AML-193 (cell line): ENCODE data around the gene CUBN.

ENCODE experiments used
- DNase-seq, 2 experiments: peaks; one replicate each; lab custom pipeline; 2025; lab: John Stamatoyannopoulos, UW

CUBN gene

GRCh38 chr10:17073725-17074540, 55.7 kb downstream of the CUBN start:
- DNase-seq = no peak

- DNase-seq = no peak
Measured at GRCh38 chr10:17068953-17069352, 60.7 kb downstream of the CUBN start.

DNA sequence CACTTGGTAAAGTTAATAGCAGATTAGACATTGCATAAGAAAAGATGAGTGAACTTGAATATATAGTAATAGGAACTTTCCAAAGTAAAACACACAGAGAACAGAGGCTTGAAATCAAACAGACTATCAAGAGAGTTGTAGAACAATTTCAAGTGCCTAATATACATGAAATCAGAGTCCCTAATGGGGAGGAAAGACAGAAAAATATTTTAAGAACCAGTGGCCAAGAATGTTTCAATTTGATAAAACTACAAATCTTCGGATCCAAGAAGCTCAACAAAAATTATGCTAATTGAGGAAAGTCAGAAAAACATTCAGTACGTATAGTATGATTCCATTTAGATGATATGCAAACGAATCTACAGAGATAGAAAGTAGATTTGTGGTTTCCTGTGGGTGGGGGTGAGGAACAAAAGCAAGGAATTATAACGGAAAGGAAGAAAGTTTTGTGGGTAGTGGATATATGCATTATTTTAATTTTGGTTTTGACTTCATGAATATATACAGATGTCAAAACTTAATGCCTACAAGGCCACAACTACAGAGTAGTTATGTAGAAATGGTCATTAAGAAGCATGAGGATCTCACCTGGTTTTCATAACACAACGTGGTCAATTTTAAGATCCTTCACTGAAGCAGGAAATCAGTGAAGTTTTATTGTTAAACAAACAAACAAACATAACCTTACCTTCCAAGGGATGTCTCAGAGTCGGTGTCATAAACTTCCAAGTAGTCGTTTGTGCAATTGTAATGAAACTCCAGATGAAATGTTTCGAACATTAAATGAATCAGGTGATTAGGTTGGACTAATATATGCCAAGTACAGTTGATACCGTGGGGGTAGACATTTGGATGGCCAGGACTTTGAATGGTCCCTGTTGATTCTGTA, 62.0 kb downstream of the CUBN start:
- DNase-seq = no peak

GRCh38 chr10:17066807-17067206, 62.8 kb downstream of the CUBN start:
- no peak for DNase-seq

DNA sequence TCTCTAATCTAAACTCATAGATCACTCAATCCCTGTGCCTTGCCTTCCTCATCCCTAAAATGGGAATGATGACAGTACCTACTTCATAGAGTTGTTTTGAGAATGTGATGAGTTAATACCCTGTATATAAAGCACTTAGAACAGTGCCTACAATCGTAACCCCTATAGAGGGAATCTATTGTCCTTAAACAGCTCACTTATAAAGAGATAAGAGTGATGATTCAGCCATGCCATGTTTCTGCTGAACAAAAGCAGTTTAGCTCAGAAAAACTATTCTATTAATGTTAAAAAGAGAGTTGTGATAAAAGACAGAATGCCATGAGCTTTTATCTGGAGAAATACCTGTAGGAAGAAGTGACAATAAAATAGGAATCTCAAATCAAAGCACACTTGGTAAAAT, 63.6 kb downstream of the CUBN start:
- no peak for DNase-seq

GRCh38 chr10:17065273-17065672, 64.3 kb downstream of the CUBN start:
- DNase-seq = no peak

- no peak for DNase-seq
Measured at GRCh38 chr10:17064435-17064834, 65.2 kb downstream of the CUBN start.

GRCh38 chr10:17062955-17063484, 66.6 kb downstream of the CUBN start:
- no peak for DNase-seq

- DNase-seq = no peak
Measured at GRCh38 chr10:17062493-17062892, 67.1 kb downstream of the CUBN start.

DNA sequence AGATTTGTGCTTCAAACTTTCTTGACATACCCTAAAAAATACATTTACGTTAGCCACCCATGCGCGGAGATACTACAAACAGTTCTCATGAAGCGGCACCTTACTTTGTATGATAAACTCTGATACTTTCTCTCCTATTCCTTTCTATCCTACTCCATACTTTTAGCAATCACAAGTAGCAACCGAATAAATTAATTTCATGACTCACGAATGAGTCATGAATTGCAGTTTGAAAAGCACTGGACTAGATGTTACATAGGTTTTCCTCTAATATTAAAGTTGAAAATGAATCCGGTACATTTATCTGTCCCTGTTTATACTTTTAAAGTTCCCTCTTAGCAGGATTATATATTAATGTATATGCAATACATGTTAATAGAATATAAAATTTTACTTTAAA, 67.6 kb downstream of the CUBN start:
- DNase-seq = no peak

DNA sequence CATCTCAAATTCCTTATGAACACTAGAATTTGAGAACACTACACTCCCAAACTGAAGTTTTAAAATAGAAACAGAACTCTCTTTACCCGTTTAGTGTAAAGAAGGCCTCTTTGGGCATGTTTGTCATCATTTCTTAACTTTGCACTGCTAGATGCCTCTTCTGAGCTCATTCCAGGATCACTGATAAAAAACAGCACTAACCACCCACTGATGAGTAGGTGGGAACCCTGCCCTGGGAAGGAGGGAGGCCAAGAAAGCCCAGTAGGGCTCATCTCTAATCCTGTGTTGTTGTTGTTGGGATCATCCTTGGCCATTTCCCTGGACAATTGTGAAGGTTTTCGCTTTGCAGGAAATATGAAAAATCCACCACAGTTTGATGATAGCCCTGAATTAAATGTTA, 68.2 kb downstream of the CUBN start:
- no peak for DNase-seq

DNA sequence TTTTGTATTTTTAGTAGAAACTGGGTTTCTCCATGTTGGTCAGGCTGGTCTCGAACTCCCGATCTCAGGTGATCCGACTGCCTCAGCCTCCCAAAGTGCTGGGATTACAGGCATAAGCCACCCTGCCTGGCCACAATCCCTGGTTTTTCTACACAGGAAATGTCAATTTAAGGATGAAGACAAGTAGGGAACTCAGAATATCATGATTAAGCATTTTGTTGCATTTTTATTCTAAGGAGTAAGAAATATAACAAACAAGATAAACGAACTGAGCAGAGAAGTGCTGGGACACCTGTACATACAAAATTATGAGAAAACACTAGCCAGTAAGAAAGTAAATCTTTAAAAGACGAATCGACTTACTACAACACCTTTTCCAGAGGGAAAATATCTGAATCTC, 69.3 kb downstream of the CUBN start:
- no peak for DNase-seq

DNA sequence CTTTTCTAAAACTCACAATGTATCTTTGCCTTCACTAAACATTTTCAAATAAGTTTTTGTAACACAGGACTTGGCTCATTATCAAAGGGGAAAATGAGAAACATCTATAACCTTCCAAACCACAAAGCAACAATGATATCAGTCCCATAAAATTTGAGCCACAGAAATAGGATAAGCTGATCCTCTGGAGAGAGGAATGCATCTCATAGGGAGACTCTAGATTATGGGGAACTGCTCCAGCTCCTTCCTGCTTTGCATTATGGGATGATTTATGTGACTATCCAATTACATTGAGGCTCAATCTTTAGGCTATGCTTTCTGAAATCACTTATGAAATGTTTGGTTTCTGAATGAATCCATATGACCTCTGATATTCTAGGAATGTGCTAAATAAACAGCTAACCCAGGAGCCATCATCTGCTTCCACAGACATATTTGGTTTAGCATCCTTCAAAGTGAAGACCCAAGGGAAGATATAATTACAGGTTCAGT, 70.4 kb downstream of the CUBN start:
- no peak for DNase-seq

DNA sequence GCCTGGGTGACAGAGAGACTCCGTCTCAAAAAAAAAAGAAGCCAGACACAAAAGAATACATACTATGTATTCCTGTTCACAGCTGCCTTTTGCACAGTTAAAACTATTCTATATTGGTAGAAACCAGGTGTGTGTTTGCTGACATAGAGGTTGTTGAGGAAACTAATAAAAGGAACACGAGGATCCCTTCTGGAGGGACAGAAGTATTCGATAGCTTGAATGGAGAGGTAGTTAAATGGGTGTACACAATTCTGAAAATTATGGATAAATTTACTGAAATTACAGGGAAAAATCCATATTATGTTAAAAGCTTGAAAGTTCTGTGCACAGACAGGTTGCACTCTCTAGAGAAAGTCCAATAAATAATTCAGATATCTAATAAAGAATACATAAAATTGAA, 71.5 kb downstream of the CUBN start:
- no peak for DNase-seq

GRCh38 chr10:17056781-17057428, 72.7 kb downstream of the CUBN start:
- DNase-seq = no peak

DNA sequence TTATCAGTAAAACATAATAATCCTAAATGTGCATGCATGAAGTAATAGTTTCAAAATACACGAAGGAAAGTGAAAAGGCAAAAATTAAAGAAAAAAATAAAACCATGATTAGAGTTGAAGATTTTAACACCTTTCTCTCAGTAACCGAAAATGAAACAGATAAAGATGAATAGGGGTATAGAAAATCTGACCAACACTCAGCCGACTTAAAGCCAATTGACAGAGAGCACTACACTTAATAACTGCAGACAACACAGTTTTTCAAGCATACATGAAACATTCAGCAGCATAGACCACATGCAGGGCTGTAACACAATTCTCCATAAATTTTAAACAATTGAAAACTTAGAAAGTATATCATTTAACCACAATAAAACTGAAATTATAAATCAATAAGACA, 76.1 kb downstream of the CUBN start:
- DNase-seq = no peak

DNA sequence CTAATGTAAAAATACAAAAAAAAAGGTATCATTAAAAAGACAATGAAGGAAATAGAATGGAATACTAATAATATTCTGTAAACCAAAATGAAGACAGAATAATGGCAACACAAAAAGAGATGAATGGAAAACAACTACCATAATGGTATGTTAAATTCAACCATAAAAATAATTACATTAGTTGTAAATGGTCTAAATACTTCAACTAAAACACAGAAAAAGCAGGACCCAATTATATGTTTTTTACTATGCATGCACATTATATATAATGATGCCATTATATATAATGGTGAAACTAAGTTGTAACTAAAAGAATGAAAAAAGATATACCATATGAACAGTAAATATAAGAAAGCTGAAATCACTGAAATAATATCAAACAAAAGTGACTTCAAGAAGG, 76.5 kb downstream of the CUBN start:
- no peak for DNase-seq

DNA sequence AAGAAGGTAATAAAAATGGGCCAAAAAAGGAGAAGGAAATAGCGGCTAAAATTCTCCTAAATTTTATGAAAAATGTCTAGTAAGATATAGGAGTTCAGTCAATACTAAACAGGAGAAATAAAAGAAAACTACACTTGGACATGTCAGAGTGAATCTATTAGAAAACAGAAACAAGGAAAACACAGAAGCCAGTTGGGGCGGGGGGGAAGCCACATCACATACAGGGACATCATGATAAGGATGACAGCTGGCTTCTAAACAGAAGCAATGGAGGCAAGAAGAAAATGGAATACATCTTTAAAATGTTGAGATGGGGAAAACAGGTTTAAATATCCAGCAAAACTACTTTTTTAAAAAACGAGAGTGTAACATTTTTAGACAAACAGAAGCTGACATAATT, 77.8 kb downstream of the CUBN start:
- DNase-seq = no peak

DNA sequence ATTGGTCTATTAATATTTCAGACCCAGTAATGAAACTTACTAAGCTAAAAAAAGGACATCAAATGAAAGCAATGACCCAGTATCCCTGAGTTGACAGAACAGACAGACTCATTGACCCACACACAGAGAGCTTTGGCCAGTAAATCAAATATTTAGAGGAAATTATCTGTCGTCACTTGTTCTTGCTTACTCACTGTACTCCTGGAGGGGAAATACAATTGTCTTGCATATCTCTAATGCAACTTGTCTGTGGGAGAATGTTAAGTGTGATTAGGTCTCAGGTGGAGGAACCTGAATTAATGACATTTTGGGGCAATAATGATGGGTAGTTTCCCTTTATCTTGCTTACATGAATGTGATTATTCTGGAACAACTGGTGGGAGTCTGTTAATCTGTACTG, 80.4 kb downstream of the CUBN start:
- DNase-seq = no peak

DNA sequence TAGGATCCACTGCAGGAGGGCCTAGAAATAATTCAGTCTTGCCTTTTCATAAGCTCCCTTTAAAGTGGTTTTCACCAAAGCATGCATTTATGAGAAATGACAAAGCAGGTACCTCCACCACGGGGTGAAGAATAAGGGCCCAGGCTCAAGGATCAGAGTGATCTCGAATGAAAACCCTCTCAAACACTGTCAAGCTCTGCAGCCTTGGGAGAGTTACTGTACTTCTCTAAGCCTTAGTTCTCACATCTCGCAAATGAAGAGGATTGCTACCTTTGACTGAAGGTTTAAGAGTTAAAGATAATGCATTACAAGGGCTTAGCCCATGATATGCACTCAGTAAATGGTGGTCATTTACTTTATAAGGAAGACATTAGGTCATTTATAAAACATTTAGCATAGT, 81.7 kb downstream of the CUBN start:
- no peak for DNase-seq

- DNase-seq = no peak
Measured at GRCh38 chr10:17046989-17047388, 82.6 kb downstream of the CUBN start.

- DNase-seq = no peak
Measured at GRCh38 chr10:17043586-17043985, 86.0 kb downstream of the CUBN start.
